ENCODE results near the gene NXNL1. TPM values are rescaled to one million over a fixed set of nuclear protein-coding genes. Genes with fewer than 3 reads are reported as not detected.
A peak's percentile ranks its signal among the peaks of the same experiment; 100 is the strongest.

NXNL1 gene
- total and polyA plus RNA-seq, 8 donors, result 0.28 TPM; not detected in 7

DNA sequence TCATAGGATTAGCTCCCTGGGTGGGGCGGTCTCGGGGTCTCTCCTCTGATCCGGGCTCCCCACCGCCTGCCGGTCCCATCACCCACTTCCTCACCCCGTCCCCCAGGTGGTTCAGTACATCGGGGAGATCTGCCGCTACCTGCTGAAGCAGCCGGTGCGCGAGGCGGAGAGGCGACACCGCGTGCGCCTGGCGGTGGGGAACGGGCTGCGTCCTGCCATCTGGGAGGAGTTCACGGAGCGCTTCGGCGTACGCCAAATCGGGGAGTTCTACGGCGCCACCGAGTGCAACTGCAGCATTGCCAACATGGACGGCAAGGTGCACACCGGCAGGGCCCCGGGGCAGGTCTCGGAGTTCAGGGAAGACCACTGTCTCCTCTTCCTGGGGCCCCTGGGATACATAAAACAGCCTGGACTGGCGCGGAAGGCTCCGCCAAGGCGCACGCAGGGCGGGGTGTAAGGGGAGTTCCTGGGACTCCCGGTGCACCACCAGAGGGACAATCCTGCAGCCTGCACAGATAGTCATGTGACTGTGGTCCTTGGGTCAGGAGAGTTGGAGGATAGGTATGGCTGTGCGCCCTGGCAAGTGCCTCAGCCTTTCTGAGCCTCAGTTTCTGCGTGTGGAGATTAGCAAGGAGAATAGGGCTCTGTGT, 36.5 kb upstream of the NXNL1 start:
- intact Hi-C loops (cut with DNase I), result no loop called here
- Histone ChIP-seq H3K36me3 (peaks cover 0 to 23% of the 10 kb centered on the region in 2 donors), H3K27ac (no peak overlapping the region), H3K27me3 (no peaks in the 10 kb centered on the region), H3K9me3 (no peaks in the 10 kb centered on the region), H3K4me1 (peaks cover 16 to 37% of the 10 kb centered on the region in 2 donors), H3K4me3 (no peak overlapping the region)
- ATAC-seq (no peak), DNase-seq (no peak)
- TF ChIP-seq, protein P1, sequence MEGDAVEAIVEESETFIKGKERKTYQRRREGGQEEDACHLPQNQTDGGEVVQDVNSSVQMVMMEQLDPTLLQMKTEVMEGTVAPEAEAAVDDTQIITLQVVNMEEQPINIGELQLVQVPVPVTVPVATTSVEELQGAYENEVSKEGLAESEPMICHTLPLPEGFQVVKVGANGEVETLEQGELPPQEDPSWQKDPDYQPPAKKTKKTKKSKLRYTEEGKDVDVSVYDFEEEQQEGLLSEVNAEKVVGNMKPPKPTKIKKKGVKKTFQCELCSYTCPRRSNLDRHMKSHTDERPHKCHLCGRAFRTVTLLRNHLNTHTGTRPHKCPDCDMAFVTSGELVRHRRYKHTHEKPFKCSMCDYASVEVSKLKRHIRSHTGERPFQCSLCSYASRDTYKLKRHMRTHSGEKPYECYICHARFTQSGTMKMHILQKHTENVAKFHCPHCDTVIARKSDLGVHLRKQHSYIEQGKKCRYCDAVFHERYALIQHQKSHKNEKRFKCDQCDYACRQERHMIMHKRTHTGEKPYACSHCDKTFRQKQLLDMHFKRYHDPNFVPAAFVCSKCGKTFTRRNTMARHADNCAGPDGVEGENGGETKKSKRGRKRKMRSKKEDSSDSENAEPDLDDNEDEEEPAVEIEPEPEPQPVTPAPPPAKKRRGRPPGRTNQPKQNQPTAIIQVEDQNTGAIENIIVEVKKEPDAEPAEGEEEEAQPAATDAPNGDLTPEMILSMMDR (IDR thresholded peaks at IDR 0.05), result no peak

DNA sequence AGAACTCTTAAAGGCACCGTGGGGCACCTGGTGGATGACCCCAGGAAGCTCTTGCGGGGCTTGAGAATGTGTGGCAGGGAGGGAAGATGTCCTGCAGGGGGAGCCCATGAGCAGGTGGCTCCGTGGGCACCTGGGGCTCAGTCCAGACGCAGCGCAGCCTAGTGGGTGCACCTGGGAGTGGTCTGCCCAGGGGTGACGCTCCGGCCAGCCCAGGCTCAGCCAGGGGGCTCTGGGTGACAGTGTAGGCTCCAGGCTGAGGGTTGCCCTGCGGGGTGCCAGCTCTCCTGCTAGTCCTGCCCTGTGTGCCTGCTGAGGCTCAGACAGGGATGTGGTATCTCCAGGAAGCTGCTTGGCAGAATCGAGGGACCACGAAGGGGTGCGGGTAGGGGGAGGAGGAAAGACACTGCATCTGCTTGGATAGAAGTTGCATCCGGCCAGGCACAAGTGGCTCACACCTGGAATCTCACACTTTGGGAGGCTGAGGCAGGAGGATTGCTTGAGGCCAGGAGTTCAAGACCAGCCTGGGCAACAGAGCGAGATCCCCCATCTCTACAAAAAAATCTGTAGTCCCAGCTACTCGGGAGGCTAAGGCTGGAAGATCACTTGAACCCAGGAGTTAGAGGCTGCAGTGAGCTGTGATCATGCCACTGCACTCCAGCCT, 35.7 kb upstream of the NXNL1 start:
- H3K27ac ChIP-seq, result no peak overlapping the region
- TF ChIP-seq, protein P1 (IDR thresholded peaks at IDR 0.05), result peak; percentile 82 to 93
- intact Hi-C loops (cut with DNase I), result no loop called here
- H3K9me3 ChIP-seq, result no peaks in the 10 kb centered on the region
- peak; percentile 85 for ATAC-seq
- no peaks in the 10 kb centered on the region for H3K27me3 ChIP-seq
- DNase-seq, result peak in 3 of 4 donors; percentile 64 to 93 (median 75)
- H3K36me3 ChIP-seq, result peaks cover 0 to 20% of the 10 kb centered on the region in 2 donors
- no peak overlapping the region for H3K4me3 ChIP-seq
- peaks cover 16 to 37% of the 10 kb centered on the region in 2 donors for H3K4me1 ChIP-seq

DNA sequence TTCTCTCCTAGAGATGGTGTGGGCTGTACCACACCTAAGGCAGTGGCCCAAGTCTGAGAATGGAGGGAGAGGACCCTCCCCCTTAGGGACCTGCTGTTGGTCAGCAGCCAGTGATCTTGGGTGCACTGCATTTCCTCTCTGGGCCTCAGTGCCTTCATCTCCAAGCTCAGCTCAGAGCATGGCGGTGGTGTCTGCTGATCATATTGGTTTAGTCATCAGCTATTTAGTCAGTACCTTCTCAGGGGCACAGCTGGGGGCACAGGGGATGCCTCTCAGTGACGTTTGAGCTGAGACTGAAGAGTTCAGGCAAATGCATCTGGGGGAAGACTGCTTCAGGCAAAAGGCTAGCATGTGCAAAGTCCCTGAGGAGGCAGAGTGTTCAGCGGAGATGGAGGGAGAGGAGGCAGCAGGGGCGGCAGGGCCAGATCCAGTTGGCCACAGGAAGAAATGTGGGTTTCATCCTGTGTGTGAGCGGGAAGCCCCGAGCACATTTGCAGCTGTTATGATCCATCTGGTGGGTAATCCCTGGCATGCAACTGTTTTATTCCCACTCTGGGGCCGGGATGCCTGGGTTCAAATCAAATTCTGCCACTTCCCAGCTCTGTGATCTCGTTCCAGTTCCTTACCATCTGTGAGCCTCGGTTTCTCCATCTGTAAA, 35.0 kb upstream of the NXNL1 start:
- TF ChIP-seq, protein P1 (IDR thresholded peaks at IDR 0.05), result no peak
- Histone ChIP-seq H3K27me3 (no peaks in the 10 kb centered on the region), H3K27ac (no peak overlapping the region), H3K4me1 (peaks cover 16 to 37% of the 10 kb centered on the region in 2 donors), H3K4me3 (no peak overlapping the region), H3K9me3 (no peaks in the 10 kb centered on the region), H3K36me3 (peaks cover 0 to 13% of the 10 kb centered on the region in 2 donors)
- intact Hi-C loops (cut with DNase I), result no loop called here
- ATAC-seq, result no peak
- DNase-seq, result no peak

DNA sequence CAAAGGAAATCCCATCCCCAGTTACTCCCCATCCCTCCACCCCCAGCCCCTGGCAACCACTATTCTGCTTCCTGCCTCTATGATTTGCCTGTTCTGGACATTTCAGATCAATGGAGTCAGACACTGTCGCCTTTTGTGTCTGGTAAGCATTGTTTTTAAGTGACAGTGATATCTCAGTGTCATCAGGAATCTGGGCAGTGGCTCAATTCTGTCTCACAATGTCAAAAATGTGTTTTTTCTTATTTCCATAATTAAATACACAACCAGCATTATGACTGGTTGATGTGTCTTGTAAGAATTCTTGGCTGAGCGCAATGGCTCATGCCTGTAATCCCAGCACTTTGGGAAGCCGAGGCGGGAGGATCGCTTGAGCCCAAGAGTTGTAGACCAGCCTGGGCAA, 30.6 kb upstream of the NXNL1 start:
- TF ChIP-seq, protein P1 (IDR thresholded peaks at IDR 0.05), result no peak
- DNase-seq, result no peak
- H3K27ac ChIP-seq, result no peak overlapping the region
- H3K9me3 ChIP-seq, result no peaks in the 10 kb centered on the region
- H3K27me3 ChIP-seq, result no peaks in the 10 kb centered on the region
- intact Hi-C loops (cut with DNase I), result no loop called here
- H3K4me3 ChIP-seq, result no peak overlapping the region
- ATAC-seq, result no peak
- H3K36me3 ChIP-seq, result no peaks in the 10 kb centered on the region
- H3K4me1 ChIP-seq, result peaks cover 0 to 22% of the 10 kb centered on the region in 2 donors

DNA sequence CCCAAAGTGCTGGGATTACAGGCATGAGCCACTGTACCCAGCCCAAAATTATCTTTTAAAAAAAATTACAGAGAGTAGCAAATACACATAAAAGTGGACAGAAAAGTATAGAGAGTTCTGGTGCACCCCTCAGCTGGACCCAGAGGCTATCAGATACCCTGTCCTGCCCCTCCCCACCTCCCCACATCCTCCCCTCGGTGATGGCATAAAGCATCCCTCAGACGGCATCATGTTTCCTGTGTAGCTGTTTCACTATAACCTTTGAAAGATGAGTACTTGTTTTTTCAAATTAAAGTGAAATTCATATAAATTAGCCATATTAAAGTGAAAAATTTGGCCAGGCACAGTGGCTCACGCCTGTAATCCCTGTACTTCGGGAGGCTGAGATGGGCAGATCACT, 29.7 kb upstream of the NXNL1 start:
- Histone ChIP-seq H3K36me3 (no peaks in the 10 kb centered on the region), H3K9me3 (no peaks in the 10 kb centered on the region), H3K4me3 (no peak overlapping the region), H3K4me1 (peaks cover 0 to 17% of the 10 kb centered on the region in 2 donors), H3K27ac (no peak overlapping the region), H3K27me3 (no peaks in the 10 kb centered on the region)
- TF ChIP-seq, protein P1 (IDR thresholded peaks at IDR 0.05), result no peak
- no peak for DNase-seq
- ATAC-seq, result no peak
- intact Hi-C loops (cut with DNase I), result no loop called here

Data from left lung (tissue), 10 donors.